Hematopoietic multipotent progenitor cell (in vitro differentiated cells): ENCODE data around the gene TSPAN18. TPM values are rescaled to one million over a fixed set of nuclear protein-coding genes. Genes with fewer than 3 reads are reported as not detected.
A peak's percentile ranks its signal among the peaks of the same experiment; 100 is the strongest.

Experiments
- DNase-seq, 3 donors: peaks; one replicate each; pipeline ENCODE4 v3.0.0-alpha.2; 2011 to 2015; ENCODE audit warnings: low read depth in 2 of 3, low spot score in 2 of 3
- total RNA-seq: library from RNA; depleted of rRNA; stranded (reverse); fragments of >200 nt; gene quantifications from one replicate; pipeline ENCODE4 v1.2.3, GENCODE V29; 2012

Gene TSPAN18
- total RNA-seq, 1 donor = 0.54 TPM

DNA sequence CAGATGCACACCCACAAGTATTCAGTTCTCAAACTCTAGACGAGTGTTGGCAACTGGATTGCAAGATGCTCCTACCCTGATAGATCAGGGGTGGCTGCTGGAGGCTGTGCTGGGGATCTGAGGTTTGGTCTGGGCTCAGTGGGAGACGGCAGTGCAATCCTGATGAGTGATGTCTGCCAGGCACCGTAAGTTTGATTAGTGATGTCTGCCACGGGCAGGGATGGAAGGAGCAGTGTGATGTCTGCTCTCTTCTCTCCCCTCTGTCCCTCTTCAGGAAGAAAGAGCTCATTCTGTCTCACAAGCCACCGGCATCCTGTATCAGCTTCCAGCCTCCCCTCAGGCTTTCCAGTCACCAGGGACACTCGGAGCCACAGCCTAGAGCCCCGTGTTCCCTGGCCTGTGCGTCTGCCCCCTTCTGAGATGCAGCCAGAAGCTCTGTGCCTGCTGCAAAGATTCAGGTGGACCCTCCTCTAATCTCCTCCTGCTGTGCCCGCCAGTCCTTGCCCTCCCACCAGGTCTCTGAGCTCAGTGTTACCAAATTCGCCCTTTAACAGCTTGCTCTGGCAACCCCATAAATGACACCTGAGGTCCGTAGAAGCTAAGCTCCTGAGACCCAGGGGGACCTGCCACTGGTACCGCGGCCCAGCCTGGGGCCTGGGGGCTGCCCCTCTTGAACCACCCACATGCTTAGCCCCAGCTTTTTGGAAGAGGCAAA is 204.0 kb downstream of the TSPAN18 start:
- DNase-seq = no peak

DNA sequence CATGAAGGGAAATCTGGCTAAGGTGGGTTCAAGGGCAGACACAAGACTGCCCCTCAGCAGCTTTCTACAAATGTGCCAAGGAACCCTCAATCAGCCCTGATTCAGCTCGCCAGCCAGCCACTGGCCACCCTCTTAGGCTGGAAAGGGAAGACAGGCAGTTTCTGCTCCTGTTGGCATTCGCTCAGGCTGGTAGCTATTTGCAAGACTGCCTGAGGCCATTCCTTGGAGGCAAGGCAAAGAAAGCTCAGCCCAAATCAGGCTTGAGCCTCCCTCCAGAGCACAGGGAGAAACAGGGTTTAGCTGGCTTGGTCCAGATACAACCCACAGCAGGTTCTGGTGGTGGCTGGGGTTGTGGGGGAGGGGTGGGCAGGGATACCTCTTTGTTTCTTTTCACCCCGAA is 204.7 kb downstream of the TSPAN18 start:
- DNase-seq = no peak

DNA sequence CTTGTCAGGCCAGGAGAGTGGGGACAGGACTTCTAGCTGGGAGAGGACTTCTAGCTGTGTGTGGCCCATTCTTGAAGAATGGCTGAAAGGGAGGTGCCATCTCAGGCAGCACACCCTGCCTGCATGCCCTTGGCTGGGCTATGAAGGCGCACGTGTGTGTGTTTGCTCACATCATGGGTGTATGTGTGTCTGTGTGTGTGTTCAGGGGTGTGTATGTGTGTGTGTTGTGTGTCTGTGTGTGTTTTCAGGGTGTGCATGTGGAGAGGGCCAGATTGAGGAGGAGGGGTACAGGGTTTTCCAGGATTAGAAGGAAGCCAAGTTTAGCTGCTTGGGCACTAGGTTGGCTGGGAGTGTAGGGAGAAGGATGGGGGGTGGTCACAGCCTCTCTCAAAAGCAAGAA is 207.3 kb downstream of the TSPAN18 start:
- DNase-seq = no peak

DNA sequence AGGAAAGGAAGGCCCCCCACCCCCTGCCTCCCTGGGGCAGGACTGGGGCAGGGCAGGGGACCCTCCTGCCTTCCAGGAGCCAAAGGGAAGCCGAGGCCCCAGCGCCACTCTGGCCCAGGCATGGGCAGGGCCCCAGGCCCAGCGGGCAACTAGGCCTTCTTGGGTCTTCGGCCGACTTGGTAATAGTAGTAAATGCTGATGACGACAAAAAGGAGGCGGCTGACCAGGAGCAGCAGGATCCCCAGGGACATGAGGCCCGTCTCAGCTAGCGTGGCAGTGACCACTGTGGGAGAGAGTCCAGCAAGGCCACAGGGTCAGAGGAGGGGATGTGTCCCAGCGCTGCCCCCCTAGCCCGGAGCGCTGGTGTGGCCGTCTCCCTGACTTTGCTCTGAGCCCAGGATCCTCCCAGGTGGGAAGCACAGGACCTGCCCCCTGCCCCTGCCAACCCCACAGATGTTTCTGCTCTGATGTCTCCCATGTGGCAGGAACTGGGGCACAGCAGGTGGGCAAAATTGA is 208.0 kb downstream of the TSPAN18 start:
- no peak for DNase-seq

DNA sequence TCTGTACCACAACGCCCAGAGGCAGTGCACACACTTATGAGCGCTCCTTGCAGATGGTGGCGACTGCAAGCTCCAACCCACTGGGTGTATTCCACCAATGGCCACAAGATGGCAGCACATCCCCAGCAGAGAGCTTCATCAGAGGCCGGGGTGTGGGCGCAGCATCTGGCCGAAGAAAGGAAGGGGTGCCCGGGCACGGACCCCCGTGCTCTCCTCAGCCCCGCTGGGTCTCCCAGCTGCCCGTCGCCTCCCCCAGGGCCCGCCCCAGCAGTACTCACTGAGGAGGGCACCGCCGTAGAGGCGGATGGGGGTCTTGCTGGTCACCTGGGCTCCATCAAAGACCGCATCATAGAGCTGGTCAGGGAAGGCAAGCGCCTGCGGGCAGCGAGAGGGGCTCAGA is 209.8 kb downstream of the TSPAN18 start:
- peak; percentile 67 to 88 (median 74) for DNase-seq

DNA sequence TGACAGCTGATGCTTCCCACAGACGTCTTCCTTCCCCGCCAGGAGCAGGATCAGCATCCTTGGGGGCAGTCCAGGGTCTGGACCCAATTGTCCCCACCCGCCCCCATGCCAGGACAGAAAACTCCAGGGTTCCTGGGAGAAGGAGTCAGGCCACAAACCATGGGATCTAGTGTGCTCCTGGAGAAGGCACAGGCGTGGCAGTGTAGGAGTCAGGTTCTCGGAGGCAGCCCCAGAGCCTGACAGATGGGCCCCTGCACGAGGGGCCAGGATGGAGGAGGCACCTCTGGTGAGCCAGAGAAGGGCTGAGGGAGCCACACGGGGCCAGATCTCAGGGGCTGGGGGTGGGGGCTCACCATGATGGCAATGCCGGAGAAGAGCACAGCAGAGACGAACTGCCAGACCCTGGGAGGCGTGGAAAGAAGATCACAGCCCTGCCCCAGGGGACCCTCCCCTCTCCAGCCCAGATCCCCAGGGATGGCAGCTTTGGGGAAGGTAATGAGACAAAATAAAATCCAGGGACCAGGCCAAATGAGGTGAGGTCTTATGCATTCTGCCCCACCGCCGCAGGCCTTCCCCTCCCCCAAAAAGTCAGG is 210.3 kb downstream of the TSPAN18 start:
- no peak for DNase-seq

DNA sequence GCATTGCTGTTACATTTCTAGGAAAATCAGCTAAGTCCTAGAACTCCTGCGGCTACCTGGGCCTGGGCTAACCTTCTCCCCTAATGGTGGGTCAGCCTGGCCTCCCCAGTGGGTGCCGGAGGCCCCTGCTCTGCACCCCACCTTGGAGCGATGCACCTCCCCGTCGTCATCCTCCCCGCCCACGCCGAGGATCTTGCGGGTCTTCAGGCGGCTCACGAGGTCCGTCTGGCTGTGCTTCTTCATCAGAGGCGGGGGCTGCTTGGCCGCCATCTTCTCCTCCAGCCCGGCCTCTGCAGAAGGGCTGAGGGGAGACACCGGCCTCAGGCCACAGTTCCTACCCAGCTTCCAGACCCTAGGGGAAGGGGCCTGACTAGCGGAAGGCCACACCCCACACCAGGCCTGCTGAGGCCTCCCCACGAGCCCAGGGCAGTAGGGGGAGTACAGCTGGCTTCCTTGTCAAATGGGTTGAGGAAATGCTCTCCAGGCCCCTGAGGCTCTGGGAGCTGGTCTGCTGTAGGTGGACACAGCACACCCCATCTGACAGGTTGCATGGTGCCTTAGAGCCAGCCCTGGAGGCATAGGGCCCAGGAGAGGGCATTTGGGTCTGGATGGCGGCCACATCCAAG is 211.4 kb downstream of the TSPAN18 start:
- DNase-seq = no peak

DNA sequence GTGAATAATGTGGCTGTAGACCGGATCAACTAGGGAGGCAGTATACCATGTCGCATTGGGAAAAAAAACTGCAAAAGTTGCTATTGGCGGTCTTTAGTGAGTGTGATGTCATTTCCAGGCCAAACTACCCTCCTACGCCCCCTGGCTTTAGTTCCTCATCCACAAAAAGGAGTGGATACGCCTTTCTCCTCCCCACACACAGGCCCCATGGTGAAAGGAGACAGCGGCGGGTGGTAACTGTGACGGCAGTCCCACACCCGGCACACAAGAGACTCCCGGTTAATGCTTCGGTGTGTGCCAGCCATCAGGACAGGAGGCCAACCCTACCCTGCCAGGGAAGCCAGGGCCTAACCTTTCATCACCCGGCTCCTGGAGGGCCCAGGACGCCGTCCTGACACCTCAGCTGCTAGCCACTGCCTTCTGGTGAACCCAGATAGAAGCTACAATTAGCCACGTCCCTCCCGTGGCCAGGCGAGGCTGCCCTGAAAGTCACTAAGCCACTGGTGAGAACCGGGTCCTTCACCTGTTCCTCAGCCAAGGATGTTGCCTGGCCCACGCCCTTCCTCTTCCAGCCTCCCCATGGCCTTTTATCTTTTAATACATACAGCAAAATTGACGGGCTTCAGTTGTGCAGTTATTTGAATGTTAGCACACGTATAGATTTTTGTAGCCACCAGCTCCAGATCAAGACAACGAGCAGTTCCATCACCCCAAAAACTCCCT is 213.1 kb downstream of the TSPAN18 start:
- DNase-seq = peak in 2 of 3 donors; percentile 59 to 78

DNA sequence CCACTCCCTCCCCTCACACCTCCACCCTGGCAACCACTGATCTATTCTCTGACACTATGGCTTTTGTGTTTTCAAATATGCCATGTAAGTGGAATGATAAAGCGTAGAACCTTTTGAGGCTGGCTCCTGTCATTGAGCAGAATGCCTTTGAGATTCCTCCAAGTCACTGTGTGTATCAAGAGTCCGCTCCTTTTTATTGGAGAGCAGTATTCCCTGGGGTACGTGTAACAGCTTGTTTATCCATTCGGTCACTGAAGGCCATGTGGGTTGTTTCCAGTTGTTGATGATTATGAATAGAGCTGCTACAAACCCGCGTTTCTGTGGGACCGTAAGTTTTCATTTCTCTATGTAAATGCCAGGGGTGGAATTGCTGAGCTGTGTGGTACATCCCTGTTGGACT is 213.6 kb downstream of the TSPAN18 start:
- no peak for DNase-seq

DNA sequence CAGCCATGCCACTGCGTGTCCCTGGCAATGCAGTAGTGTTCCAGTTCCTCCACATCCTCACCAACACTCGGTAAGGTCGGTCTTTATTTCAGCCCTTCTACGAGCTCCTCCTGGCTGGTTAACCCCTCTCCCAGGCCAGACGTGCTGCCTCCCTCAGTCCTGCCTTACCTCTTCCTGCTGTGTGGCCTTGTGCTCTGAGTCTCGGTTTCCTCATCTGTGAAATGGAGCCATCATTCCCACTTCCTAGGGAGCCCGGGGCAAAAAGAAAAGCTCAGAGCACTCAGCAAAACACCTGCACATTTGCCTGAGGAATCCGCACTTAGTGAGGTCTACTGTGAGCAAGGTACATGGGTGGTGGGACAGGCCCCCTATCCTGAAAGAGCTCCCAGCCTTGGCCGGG is 214.1 kb downstream of the TSPAN18 start:
- no peak for DNase-seq

DNA sequence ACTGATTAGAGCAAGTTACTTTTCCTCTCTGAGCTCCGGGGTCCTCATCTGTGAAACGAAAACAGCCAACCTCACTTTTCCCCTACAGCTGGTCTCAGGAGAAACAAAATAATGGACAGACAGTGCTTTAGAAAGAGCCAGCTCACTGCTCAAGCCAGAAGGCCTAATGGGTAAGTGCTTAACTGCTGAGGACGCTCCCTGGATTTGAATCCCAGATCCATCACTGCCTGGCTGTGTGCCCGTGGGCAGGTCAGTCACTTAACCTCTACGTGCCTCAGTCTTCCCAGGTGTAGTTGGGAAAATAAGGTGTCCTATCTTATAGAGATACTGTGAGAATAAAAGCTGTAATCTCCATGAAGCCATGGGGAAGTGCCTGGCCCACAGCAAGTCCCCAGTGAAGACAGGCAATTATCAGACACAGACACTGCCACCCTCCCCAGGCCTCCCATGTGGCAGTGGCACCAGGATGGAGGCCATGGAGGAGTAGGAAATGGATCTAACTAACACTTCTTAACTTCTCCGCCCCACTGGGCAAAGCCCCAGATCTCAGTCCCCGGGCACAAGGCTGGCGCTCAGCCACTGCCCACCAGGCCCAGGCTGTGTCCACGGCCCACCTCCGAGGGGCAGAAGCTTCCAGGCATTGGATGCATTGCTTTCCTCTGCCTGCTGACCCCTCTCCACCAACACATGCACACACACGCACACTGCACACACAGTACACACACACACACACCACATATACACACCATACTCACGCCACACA is 214.7 kb downstream of the TSPAN18 start:
- no peak for DNase-seq

DNA sequence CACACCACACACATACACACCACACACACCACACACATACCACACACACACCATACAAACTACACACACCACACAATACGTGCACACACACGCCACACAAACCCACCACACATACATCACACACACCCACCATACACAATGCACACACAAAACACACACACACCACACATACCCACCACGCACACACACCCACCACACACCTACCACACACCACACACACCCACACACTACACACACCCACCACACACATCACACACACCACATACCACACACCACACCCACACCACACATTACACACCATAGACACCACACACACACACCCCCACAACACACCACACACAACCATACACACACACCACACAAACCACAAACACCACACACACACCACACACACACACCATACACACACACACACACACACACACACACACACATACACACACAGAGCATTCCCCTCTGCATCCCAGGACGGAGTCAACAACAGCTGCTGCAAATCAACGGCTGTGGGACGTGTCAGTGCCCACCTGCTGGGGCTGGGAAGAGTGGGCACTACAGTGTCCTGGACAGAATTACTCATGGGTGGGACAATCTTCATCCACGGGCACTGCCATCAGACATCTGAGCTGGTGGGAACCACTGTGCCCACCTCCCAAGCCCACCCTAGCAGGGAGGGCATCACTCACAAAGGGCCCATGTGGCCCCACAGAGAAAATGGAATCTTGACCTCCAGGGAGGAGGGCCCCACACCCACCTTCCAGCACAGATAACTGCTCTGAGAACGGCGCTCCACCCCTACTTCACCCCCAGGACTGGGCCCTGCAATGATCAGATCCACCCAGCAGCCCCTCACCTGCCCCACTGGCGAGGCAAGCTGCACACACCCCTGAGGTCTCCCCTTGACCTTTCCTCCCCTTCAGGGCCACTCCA is 215.5 kb downstream of the TSPAN18 start:
- DNase-seq = no peak

DNA sequence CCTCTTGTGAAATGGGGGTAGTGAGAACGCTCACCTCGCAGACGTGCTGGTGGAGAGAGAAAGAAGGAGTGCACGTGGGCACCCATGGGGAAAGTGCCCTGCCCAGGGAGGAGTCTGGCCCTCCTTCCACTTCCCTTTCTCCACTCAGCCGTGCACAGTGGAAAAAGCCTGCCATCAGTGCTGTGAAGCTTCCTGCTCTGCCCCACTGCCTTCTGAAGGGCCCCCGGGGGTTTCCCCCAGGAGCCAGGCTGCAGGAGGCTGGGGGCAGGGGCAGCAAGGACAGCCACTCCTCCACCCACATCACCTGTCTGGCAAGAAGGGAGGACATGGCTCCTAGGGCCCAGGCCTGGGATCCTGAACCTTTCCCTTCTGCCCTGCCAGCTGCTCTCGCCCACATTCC is 216.4 kb downstream of the TSPAN18 start:
- peak in 2 of 3 donors; percentile 67 to 78 for DNase-seq

DNA sequence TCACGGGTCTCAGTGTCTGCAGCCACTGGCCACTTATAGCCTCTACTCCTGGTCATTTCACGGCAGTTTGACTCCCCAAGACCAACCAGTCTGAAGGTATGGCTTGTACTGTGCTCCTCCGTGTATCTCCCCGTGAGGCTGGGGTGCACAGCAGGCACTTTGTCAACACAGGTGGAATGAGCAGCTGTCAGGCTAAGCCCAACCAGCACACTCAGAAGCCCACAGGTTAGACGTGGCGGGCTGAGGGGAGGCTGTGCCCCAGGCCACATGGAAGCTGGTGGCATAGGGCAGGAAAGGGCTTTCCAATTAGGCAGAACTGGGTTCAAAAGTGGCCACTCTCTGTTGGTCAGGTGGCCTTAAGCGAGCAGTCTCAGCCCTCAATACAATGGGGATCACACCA is 216.9 kb downstream of the TSPAN18 start:
- no peak for DNase-seq

DNA sequence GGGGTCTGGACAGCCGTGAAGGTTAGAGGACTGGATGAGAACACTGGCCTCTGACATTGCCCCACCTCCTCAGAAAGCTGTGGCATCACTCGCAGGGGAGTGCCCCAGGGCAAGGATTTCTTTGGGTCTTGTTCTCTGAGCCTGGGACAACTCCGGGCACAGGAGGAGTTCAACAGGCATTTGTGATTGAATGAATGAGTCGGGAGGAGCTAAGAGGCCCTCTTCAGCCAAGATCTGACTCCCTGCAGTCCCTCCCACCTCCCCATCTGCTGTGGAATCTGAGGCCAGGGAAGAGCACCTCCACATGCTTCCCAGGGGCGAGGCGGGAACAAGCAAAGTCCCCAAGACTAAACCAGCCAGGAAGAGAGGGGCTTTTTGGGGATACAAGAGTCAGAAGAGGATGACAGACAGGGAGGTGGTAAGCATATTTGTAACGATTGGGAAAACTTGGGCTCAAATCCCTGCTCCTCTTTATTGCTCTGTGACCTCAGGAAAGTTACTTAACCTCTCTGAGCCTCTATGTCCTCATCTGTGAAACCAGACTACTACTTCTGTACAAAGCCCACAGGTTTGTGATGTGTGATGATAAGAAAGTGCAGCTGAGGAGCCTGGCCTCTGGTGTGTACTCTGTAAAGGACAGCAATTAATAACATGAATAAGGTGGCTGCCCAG is 217.6 kb downstream of the TSPAN18 start:
- DNase-seq = no peak

DNA sequence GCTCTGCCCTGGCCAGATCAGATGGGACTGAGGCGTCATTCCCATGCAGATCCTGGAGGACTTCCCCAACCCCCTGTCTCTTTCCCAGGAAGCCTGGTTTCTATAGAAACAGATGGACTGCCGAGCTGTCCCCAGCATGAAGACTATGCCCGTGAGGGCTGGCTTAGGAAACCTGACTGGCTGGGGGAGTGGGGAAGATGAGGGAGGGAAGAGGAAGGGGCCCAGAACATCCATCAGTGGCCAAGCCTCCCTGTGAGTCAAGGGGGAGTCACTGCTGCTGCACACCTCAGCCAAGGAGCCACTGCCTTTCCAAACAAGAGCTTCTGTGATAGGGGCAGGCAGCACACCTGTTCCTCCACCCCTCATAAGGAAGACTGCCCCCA is 218.1 kb downstream of the TSPAN18 start:
- no peak for DNase-seq

DNA sequence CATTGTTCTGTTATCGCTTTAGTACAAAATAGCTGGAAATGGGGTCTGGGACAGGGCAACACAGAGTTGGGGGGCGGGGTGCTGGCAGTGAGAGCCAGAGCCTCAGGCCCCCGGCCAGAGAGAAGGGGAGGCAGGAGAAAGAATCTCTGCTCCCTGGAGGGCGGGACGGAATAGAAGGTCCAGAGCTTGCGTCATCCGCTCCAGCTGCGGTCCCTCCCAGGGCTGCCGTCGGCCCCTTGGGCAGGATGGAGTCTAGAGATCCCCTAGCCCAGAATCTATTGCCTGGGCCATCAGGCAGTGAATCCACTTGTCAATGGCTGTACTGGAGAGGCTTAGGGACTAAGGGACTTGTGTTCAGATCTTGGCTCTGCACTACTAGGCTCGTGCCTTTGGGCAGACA is 218.9 kb downstream of the TSPAN18 start:
- no peak for DNase-seq

DNA sequence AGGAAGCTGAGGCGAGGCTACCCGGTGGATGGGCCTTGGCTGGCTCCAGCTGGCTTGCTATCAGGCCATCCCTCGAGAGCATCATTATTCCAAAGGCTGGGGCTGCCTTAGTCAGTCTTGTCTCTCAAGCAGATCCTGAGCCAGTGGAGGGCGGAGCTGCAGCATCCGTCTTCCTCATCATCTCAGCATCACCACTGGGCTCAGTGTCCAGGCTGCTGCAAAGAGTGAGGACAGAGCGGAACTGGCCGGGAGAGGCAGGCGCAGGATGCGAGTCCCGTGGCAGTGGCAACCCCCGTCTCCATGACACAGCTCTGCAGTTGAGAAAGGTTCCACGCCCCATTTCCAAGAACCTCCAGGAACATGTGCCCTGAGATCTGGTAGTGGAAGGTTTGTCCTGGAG is 219.5 kb downstream of the TSPAN18 start:
- DNase-seq = no peak

DNA sequence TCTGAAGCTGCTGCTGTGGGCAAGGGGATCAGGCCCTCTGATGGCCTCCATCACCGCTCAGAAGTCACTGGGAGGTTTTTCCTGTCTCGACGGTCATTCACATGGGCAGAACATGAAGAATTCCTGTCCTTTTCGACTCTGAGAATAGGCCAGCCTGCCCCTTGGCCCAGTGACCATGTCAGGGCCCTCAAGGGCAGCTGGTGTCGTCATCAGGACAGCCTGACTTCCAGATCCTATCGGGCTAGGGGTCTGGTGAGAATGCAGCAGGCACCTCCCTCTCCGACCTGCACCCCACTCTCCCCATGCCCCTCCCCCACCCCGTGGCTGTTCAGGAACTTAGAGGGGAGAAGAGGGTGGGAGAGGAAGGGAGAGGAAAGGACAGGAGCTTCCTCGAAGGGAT is 220.4 kb downstream of the TSPAN18 start:
- no peak for DNase-seq
